BJ (cell line): ENCODE results near the gene CHAMP1. TPM values are rescaled to one million over a fixed set of nuclear protein-coding genes. Genes with fewer than 3 reads are reported as not detected.

Source experiments
- CTCF ChIA-PET: fragments of 350-600 bp; formaldehyde crosslinking; extraction: SDS; loops from one replicate; lab custom pipeline; 2021; ENCODE audit warnings: antibody characterized with exemption, inconsistent platforms; lab: Yijun Ruan, JAX
- POLR2A ChIA-PET: fragments of 300-600 bp; sonication (Branson Sonifier 250); formaldehyde crosslinking; extraction: SDS; loops from one replicate; lab custom pipeline; 2021; ENCODE audit warnings: antibody characterized with exemption; lab: Charles Lee
- DNase-seq: peaks from one replicate; pipeline ENCODE4 v3.0.0-alpha.2; 2011; ENCODE audit warnings: low read depth
- H3K27me3 ChIP-seq: 2 replicates; pipeline ENCODE4 v1.6.0; 2011; ENCODE audit warnings: low read length; ENCODE audit not compliant: control insufficient read depth, insufficient read depth
- H3K36me3 ChIP-seq: 2 replicates; pipeline ENCODE4 v1.5.1; 2011; ENCODE audit warnings: low read length; ENCODE audit not compliant: control insufficient read depth, insufficient read depth
- H3K4me3 ChIP-seq: 2 replicates; pipeline ENCODE4 v1.5.1; 2011; ENCODE audit warnings: low read depth, mild to moderate bottlenecking, control low read depth, low read length
- polyA plus RNA-seq: library from polyadenylated mRNA; depleted of rRNA; stranded (reverse); fragments of >200 nt; gene quantifications from 2 replicates; pipeline ENCODE4 v1.2.3, GENCODE V29; 2011
- TF ChIP-seq, protein P1 (sequence below): IDR thresholded peaks from 2 replicates; pipeline ENCODE4 v1.5.1; 2011; ENCODE audit warnings: low read depth, mild to moderate bottlenecking, control low read depth, inconsistent platforms, low read length, moderate library complexity; ENCODE audit not compliant: insufficient read depth

Gene CHAMP1
- polyA plus RNA-seq, 1 experiment = 24.8 TPM

- POLR2A ChIA-PET = no interaction called here
- no peak for DNase-seq
- Histone ChIP-seq H3K4me3 (no peak overlapping the region), H3K27me3 (no peaks in the 10 kb centered on the region), H3K36me3 (peaks cover 21% of the 10 kb centered on the region)
- TF ChIP-seq, protein P1, sequence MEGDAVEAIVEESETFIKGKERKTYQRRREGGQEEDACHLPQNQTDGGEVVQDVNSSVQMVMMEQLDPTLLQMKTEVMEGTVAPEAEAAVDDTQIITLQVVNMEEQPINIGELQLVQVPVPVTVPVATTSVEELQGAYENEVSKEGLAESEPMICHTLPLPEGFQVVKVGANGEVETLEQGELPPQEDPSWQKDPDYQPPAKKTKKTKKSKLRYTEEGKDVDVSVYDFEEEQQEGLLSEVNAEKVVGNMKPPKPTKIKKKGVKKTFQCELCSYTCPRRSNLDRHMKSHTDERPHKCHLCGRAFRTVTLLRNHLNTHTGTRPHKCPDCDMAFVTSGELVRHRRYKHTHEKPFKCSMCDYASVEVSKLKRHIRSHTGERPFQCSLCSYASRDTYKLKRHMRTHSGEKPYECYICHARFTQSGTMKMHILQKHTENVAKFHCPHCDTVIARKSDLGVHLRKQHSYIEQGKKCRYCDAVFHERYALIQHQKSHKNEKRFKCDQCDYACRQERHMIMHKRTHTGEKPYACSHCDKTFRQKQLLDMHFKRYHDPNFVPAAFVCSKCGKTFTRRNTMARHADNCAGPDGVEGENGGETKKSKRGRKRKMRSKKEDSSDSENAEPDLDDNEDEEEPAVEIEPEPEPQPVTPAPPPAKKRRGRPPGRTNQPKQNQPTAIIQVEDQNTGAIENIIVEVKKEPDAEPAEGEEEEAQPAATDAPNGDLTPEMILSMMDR = no peak
- CTCF ChIA-PET = interaction anchor here (1.1 kb wide), 1 partner anchor 18 kb away, joined by 4 read pairs; the partner anchor contains the start of gene UPF3A
These were observed 14.5 kb upstream of the CHAMP1 start for GRCh38 chr13:114299604-114300305.

DNA sequence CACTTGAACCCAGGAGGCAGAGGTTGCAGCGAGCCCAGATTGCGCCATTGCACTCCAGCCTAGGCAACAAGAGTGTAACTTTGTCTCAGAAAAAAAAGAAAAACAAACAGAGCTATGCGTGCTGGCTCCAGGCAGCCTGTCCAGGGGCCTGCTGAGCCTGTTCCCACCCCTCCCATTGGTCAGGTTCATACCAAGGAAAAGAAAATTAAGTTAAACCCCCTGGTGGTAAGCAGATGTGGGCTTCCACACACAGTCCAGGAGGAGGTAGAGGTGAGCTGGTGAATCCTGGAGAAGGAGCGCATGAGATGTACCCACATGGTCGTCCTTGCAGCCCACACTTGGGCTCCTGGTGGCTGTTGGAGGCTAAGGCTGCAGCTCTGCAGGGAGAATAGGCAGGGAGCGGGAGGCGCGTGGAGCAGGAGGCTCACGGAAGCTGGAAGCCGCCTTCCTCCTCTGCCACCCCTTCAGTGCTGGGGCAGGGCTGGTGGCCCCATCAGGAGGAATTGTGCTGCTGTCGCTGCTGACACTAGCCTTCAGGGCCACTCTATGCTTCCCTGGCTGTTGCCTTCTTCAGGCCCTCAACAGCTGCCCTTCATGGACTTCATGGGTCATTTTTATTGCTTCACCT lies 10.5 kb upstream of the CHAMP1 start:
- no peak overlapping the region for H3K4me3 ChIP-seq
- H3K27me3 ChIP-seq = no peaks in the 10 kb centered on the region
- ChIA-PET CTCF (no interaction called here), POLR2A (no interaction called here)
- TF ChIP-seq, protein P1 = no peak
- no peak for DNase-seq
- H3K36me3 ChIP-seq = peaks cover 26% of the 10 kb centered on the region

- Histone ChIP-seq H3K4me3 (no peak overlapping the region), H3K36me3 (peaks cover 21% of the 10 kb centered on the region), H3K27me3 (no peaks in the 10 kb centered on the region)
- TF ChIP-seq, protein P1 = no peak
- DNase-seq = no peak
- ChIA-PET POLR2A (no interaction called here), CTCF (no interaction called here)
These were observed 9.8 kb upstream of the CHAMP1 start for GRCh38 chr13:114304346-114305034.

DNA sequence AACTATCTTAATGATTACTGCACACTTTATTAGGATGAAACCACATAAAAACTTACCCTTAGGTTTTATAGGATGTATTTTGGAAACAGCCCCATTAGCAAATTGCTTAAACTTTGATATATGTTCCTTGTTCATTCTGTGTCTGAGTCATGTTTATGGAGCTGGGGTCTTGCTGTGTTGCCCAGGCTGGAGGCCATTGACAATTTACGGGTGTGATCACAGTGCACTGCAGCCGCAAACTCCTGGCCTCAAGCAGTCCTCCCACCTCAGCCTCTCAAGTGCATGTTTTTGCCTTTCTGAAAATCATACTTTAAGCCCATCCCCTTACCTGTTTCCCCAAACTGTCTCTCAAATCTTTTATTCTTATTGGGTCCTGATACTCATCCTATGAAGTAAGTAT lies 5.2 kb upstream of the CHAMP1 start:
- ChIA-PET CTCF (no interaction called here), POLR2A (interaction anchor here (0.5 kb wide), 1 partner anchor 231 kb away, joined by 3 read pairs; no protein-coding TSS in a partner anchor)
- Histone ChIP-seq H3K36me3 (peaks cover 7% of the 10 kb centered on the region), H3K27me3 (no peaks in the 10 kb centered on the region), H3K4me3 (no peak overlapping the region)
- no peak for DNase-seq
- TF ChIP-seq, protein P1 = no peak
